Glutamatergic neuron (in vitro differentiated cells): ENCODE results near the gene DTD1. TPM values are rescaled to one million over a fixed set of nuclear protein-coding genes. Genes with fewer than 3 reads are reported as not detected.

ENCODE experiments used
- DNase-seq: peaks from one replicate; pipeline ENCODE4 v3.0.0; 2022
- H3K27ac Mint-ChIP-seq: one replicate; pipeline ENCODE4 v1.8.0; 2020; ENCODE audit warnings: mild to moderate bottlenecking, mixed read lengths, inconsistent platforms; ENCODE audit not compliant: unreplicated experiment
- H3K27me3 Mint-ChIP-seq: one replicate; pipeline ENCODE4 v1.8.0; 2020; ENCODE audit warnings: mild to moderate bottlenecking, moderate library complexity, mixed read lengths, inconsistent platforms; ENCODE audit not compliant: unreplicated experiment
- H3K36me3 Mint-ChIP-seq: one replicate; pipeline ENCODE4 v1.8.0; 2020; ENCODE audit warnings: mild to moderate bottlenecking, mixed read lengths, inconsistent platforms; ENCODE audit not compliant: unreplicated experiment
- H3K4me1 Mint-ChIP-seq: one replicate; pipeline ENCODE4 v1.8.0; 2020; ENCODE audit warnings: mild to moderate bottlenecking, low read depth, mixed read lengths, inconsistent platforms; ENCODE audit not compliant: unreplicated experiment
- H3K4me3 Mint-ChIP-seq: one replicate; pipeline ENCODE4 v1.8.0; 2020; ENCODE audit warnings: mild to moderate bottlenecking, mixed read lengths, inconsistent platforms; ENCODE audit not compliant: unreplicated experiment
- H3K9me3 Mint-ChIP-seq: one replicate; pipeline ENCODE4 v1.8.0; 2020; ENCODE audit warnings: mild to moderate bottlenecking, moderate library complexity, mixed read lengths, inconsistent platforms; ENCODE audit not compliant: unreplicated experiment
- total RNA-seq: library from RNA; stranded (reverse); fragmentation: NEBNext Ultra II Directional; extraction: Animal tissue kit (Norgen Biotek cat#: 25700); gene quantifications from one replicate; pipeline ENCODE4 v1.2.1, GENCODE V29; 2021; ENCODE audit not compliant: unreplicated experiment
- TF ChIP-seq, protein P1 (sequence below): fragments of 200-600 bp; sonication (generic); IDR thresholded peaks from one replicate; pipeline ENCODE4 v1.5.0; 2021; ENCODE audit not compliant: partially characterized antibody, unreplicated experiment

DTD1 gene
- total RNA-seq, 1 donor from 2014 or later = 90.2 TPM

- no peaks in the 10 kb centered on the region for H3K9me3 Mint-ChIP-seq
- H3K27me3 Mint-ChIP-seq = no peaks in the 10 kb centered on the region
- TF ChIP-seq, protein P1, sequence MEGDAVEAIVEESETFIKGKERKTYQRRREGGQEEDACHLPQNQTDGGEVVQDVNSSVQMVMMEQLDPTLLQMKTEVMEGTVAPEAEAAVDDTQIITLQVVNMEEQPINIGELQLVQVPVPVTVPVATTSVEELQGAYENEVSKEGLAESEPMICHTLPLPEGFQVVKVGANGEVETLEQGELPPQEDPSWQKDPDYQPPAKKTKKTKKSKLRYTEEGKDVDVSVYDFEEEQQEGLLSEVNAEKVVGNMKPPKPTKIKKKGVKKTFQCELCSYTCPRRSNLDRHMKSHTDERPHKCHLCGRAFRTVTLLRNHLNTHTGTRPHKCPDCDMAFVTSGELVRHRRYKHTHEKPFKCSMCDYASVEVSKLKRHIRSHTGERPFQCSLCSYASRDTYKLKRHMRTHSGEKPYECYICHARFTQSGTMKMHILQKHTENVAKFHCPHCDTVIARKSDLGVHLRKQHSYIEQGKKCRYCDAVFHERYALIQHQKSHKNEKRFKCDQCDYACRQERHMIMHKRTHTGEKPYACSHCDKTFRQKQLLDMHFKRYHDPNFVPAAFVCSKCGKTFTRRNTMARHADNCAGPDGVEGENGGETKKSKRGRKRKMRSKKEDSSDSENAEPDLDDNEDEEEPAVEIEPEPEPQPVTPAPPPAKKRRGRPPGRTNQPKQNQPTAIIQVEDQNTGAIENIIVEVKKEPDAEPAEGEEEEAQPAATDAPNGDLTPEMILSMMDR = no peak
- H3K4me1 Mint-ChIP-seq = peaks cover 5% of the 10 kb centered on the region
- DNase-seq = no peak
- H3K27ac Mint-ChIP-seq = no peak overlapping the region
- no peaks in the 10 kb centered on the region for H3K36me3 Mint-ChIP-seq
- H3K4me3 Mint-ChIP-seq = no peak overlapping the region
Observed at GRCh38 chr20:18685406-18685805, 97.6 kb downstream of the DTD1 start.

DNA sequence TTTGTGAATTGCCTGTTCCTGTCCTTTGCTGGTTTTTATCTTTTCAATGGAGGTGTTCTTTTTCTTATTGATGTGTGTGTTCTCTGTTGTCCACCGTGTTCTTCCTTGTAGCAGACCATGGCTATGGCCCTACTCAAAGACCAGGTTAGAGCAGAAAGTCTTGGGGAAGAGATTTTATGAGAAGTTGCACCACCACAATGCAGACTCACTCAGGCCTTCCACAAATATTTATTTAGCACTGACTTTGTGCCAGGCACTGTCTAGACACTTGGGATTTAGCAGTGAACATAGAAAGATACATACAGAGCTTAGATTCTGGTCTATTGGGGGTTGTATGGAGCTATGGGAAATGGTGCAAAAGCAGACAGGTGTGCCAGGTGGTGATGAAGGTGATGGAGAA, 98.8 kb downstream of the DTD1 start:
- Mint-ChIP-seq H3K9me3 (no peaks in the 10 kb centered on the region), H3K27me3 (no peaks in the 10 kb centered on the region), H3K27ac (no peak overlapping the region), H3K36me3 (no peaks in the 10 kb centered on the region), H3K4me1 (peaks cover 5% of the 10 kb centered on the region), H3K4me3 (no peak overlapping the region)
- DNase-seq = no peak
- TF ChIP-seq, protein P1 = no peak

DNA sequence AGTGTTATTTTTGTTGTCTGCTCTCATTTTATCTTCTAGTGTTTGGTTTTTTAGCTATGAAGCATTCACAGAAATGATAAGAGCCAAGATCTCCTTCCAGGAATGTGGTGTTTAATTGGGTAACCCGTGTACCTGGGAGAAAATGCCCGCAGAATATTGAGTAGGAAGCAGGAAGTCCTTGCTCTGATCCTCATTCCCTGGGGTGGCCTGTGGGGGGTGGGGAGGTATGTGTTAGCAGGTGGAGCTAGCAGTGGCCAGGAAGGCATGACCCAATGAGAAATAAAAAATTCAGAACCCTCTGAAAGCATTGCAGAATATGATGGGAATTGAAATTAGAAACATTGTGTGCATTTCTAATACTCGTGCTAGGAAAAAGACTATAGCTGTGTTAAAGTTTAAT, 100.8 kb downstream of the DTD1 start:
- DNase-seq = no peak
- no peaks in the 10 kb centered on the region for H3K27me3 Mint-ChIP-seq
- no peaks in the 10 kb centered on the region for H3K36me3 Mint-ChIP-seq
- no peak overlapping the region for H3K4me3 Mint-ChIP-seq
- peaks cover 5% of the 10 kb centered on the region for H3K4me1 Mint-ChIP-seq
- H3K27ac Mint-ChIP-seq = no peak overlapping the region
- TF ChIP-seq, protein P1 = no peak
- no peaks in the 10 kb centered on the region for H3K9me3 Mint-ChIP-seq

- Mint-ChIP-seq H3K27ac (no peak overlapping the region), H3K36me3 (no peaks in the 10 kb centered on the region), H3K4me1 (peaks cover 11% of the 10 kb centered on the region), H3K27me3 (no peaks in the 10 kb centered on the region), H3K4me3 (no peak overlapping the region), H3K9me3 (no peaks in the 10 kb centered on the region)
- TF ChIP-seq, protein P1 = no peak
- no peak for DNase-seq
Observed at GRCh38 chr20:18689557-18689956, 101.7 kb downstream of the DTD1 start.

DNA sequence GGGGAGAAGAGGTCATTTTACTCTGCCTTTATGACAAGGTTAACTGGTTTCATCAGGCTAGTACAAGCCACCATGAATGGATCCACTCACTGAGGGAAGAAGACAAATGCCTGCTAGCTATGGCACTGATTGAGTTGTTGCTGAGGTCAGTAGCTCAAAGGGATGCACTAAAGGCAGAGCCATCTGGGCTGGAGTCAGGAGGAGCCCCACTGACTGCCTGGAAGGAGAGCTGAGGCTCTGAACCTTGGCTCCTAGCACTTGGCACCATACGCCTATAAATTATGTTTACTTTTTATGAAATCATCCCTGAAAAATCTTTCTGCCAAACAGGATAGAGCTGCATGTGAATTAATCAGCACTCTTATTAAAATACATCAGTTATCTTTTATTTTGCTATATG, 104.6 kb downstream of the DTD1 start:
- no peak overlapping the region for H3K27ac Mint-ChIP-seq
- no peaks in the 10 kb centered on the region for H3K36me3 Mint-ChIP-seq
- no peak overlapping the region for H3K4me3 Mint-ChIP-seq
- H3K4me1 Mint-ChIP-seq = peaks cover 11% of the 10 kb centered on the region
- TF ChIP-seq, protein P1 = no peak
- H3K9me3 Mint-ChIP-seq = no peaks in the 10 kb centered on the region
- no peaks in the 10 kb centered on the region for H3K27me3 Mint-ChIP-seq
- no peak for DNase-seq
